HEK293 (cell line): Measurements from ENCODE around the gene ZNF197.

Experiments used
- CTCF ChIA-PET: fragments of 350-600 bp; formaldehyde crosslinking; extraction: SDS; loops from one replicate; lab custom pipeline; 2021; ENCODE audit warnings: antibody characterized with exemption; lab: Yijun Ruan, JAX
- POLR2A ChIA-PET: fragments of 300-600 bp; formaldehyde crosslinking; extraction: SDS; loops from one replicate; lab custom pipeline; 2020; ENCODE audit warnings: antibody characterized with exemption, inconsistent platforms; lab: Yijun Ruan, JAX
- H3K27ac ChIP-seq: fragments of 200-500 bp; sonication (Bioruptor generic); 2 replicates; pipeline ENCODE4 v1.5.1; 2014; ENCODE audit warnings: low read depth, low read length, control low read depth, inconsistent platforms; ENCODE audit errors: extremely low read depth
- H3K36me3 ChIP-seq, 2 experiments: fragments of 200-500 bp in 1 of 2; sonication (Bioruptor generic) in 1 of 2; 1 replicate in 1 of 2; 2 replicates in 1 of 2; pipeline ENCODE4 v1.5.1; 2014 to 2017; ENCODE audit warnings: inconsistent platforms in 2 of 2, low read length in 2 of 2; ENCODE audit not compliant: control insufficient read depth in 2 of 2, insufficient read depth in 1 of 2
- H3K4me1 ChIP-seq: fragments of 200-500 bp; sonication (Bioruptor generic); 2 replicates; pipeline ENCODE4 v1.5.1; 2014; ENCODE audit warnings: mild to moderate bottlenecking, low read length, inconsistent platforms; ENCODE audit not compliant: control insufficient read depth, insufficient read depth
- H3K4me3 ChIP-seq: 2 replicates; pipeline ENCODE4 v1.5.1; 2011; ENCODE audit warnings: low read depth, mild to moderate bottlenecking, control low read depth, low read length, moderate library complexity
- H3K9me3 ChIP-seq: fragments of 200-500 bp; sonication (Bioruptor generic); 2 replicates; pipeline ENCODE4 v1.5.1; 2014; ENCODE audit warnings: low read depth, low read length, inconsistent platforms; ENCODE audit not compliant: control insufficient read depth, insufficient read depth
- MYNN ChIP-seq: fragments of 450-650 bp; formaldehyde crosslinking; IDR thresholded peaks from 2 replicates; pipeline ENCODE4 v1.5.1; 2016; ENCODE audit warnings: missing biosample characterization, missing genetic modification characterization, borderline replicate concordance
- PRDM4 ChIP-seq: fragments of 450-650 bp; formaldehyde crosslinking; IDR thresholded peaks from 2 replicates; pipeline ENCODE4 v1.5.1; 2017; ENCODE audit warnings: missing biosample characterization, missing genetic modification characterization
- RBAK ChIP-seq: fragments of 450-650 bp; formaldehyde crosslinking; IDR thresholded peaks from 2 replicates; pipeline ENCODE4 v1.5.1; 2016; ENCODE audit warnings: missing biosample characterization, missing genetic modification characterization
- SALL2 ChIP-seq: fragments of 450-650 bp; formaldehyde crosslinking; IDR thresholded peaks from 2 replicates; pipeline ENCODE4 v1.5.0; 2017; ENCODE audit warnings: missing biosample characterization, mild to moderate bottlenecking, missing genetic modification characterization, borderline replicate concordance
- ZIC2 ChIP-seq: fragments of 450-650 bp; formaldehyde crosslinking; IDR thresholded peaks from 2 replicates; pipeline ENCODE4 v1.5.1; 2016; ENCODE audit warnings: missing biosample characterization, missing genetic modification characterization
- ZNF133 ChIP-seq: fragments of 450-650 bp; formaldehyde crosslinking; IDR thresholded peaks from 2 replicates; pipeline ENCODE4 v1.5.1; 2016; ENCODE audit warnings: missing biosample characterization, missing genetic modification characterization
- ZNF138 ChIP-seq: fragments of 450-650 bp; formaldehyde crosslinking; IDR thresholded peaks from 2 replicates; pipeline ENCODE4 v1.5.1; 2016; ENCODE audit warnings: missing biosample characterization, missing genetic modification characterization, borderline replicate concordance
- ZNF302 ChIP-seq: fragments of 450-650 bp; formaldehyde crosslinking; IDR thresholded peaks from 2 replicates; pipeline ENCODE4 v1.5.1; 2016; ENCODE audit warnings: missing biosample characterization, missing genetic modification characterization, low read depth
- ZNF350 ChIP-seq: fragments of 450-650 bp; formaldehyde crosslinking; IDR thresholded peaks from 2 replicates; pipeline ENCODE4 v1.5.0; 2017; ENCODE audit warnings: missing biosample characterization, mild to moderate bottlenecking, missing genetic modification characterization
- ZNF518A ChIP-seq: fragments of 450-650 bp; formaldehyde crosslinking; conservative IDR thresholded peaks from 2 replicates; pipeline ENCODE4 v1.5.1; 2016; ENCODE audit warnings: low read depth, missing biosample characterization, missing genetic modification characterization
- ZNF658 ChIP-seq: fragments of 450-650 bp; formaldehyde crosslinking; IDR thresholded peaks from 2 replicates; pipeline ENCODE4; 2016; ENCODE audit warnings: missing biosample characterization, missing genetic modification characterization
- ZNF701 ChIP-seq: fragments of 450-650 bp; formaldehyde crosslinking; IDR thresholded peaks from 2 replicates; pipeline ENCODE4 v1.5.1; 2016; ENCODE audit warnings: missing biosample characterization, missing genetic modification characterization
- ZNF76 ChIP-seq: fragments of 450-650 bp; formaldehyde crosslinking; IDR thresholded peaks from 2 replicates; pipeline ENCODE4; 2016; ENCODE audit warnings: low read depth, missing biosample characterization, missing genetic modification characterization, borderline replicate concordance
- ZNF837 ChIP-seq: fragments of 450-650 bp; formaldehyde crosslinking; IDR thresholded peaks from 2 replicates; pipeline ENCODE4 v1.5.1; 2016; ENCODE audit warnings: missing biosample characterization, missing genetic modification characterization
- ZSCAN18 ChIP-seq: fragments of 450-650 bp; formaldehyde crosslinking; IDR thresholded peaks from 2 replicates; pipeline ENCODE4 v1.5.1; 2016; ENCODE audit warnings: missing biosample characterization, missing genetic modification characterization
- TF ChIP-seq, protein P1 (sequence below): fragments of 450-650 bp; formaldehyde crosslinking; IDR thresholded peaks from 2 replicates; pipeline ENCODE4 v1.5.1; 2016; ENCODE audit warnings: missing biosample characterization, missing genetic modification characterization
- TF ChIP-seq, protein P2 (sequence below): fragments of 450-650 bp; formaldehyde crosslinking; IDR thresholded peaks from 2 replicates; pipeline ENCODE4 v1.5.1; 2016; ENCODE audit warnings: missing biosample characterization, missing genetic modification characterization, borderline replicate concordance
- TF ChIP-seq, protein P3 (sequence below): fragments of 450-650 bp; formaldehyde crosslinking; IDR thresholded peaks from 2 replicates; pipeline ENCODE4 v1.5.1; 2016; ENCODE audit warnings: missing biosample characterization, missing genetic modification characterization

Gene ZNF197

DNA sequence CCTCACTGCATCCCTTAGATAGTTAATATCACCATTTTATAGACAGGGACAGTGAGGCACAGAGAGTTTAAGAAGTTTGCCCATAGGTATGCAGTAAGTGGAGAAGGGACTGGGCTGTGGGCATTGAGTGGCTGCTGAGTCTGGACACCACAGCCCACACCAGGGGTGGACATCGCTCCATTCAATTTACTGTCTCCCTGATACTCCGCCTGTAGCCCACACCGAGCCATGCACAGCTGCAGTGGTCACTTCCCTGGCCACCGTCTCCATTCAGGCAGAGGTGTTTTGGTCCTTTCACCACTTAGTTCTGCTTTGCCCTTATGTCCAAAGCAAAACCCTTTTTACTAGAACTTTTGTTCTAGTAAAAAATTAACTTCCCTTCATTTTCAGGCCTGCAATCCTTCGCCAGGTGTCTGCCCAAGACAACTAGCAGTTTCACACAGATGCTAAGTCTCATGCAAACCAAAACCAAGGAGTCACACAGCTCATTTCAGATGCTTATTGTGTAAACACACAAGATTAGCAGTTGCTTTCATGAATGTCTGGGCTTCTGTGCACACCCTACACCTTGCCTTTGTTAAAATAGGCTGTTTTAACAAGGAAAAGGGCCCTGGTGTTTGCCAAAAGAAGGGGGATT is 53.8 kb downstream of the ZNF197 start:
- Histone ChIP-seq H3K36me3 (no peaks in the 10 kb centered on the region), H3K9me3 (no peaks in the 10 kb centered on the region), H3K4me3 (no peak overlapping the region), H3K27ac (no peak overlapping the region), H3K4me1 (no peaks in the 10 kb centered on the region)
- ChIA-PET POLR2A (no interaction called here), CTCF (no interaction called here)
- TF ChIP-seq ZNF350 (no peak), ZSCAN18 (tag by site-specific recombination) (no peak), ZNF138 (tag by site-specific recombination) (no peak), ZNF837 (tag by site-specific recombination) (no peak), ZIC2 (tag by site-specific recombination) (no peak), MYNN (tag by site-specific recombination) (no peak), ZNF302 (tag by site-specific recombination) (no peak), ZNF76 (tag by site-specific recombination) (no peak), ZNF133 (tag by site-specific recombination) (no peak), PRDM4 (no peak)

GRCh38 chr3:44680921-44681455 is 56.2 kb downstream of the ZNF197 start:
- Histone ChIP-seq H3K36me3 (no peaks in the 10 kb centered on the region), H3K27ac (no peak overlapping the region), H3K4me3 (no peak overlapping the region), H3K4me1 (no peaks in the 10 kb centered on the region), H3K9me3 (no peaks in the 10 kb centered on the region)
- ChIA-PET CTCF (interaction anchor here (0.6 kb wide), 1 partner anchor 22 kb away, joined by 5 read pairs; no protein-coding TSS in a partner anchor), POLR2A (no interaction called here)
- TF ChIP-seq, protein P1, sequence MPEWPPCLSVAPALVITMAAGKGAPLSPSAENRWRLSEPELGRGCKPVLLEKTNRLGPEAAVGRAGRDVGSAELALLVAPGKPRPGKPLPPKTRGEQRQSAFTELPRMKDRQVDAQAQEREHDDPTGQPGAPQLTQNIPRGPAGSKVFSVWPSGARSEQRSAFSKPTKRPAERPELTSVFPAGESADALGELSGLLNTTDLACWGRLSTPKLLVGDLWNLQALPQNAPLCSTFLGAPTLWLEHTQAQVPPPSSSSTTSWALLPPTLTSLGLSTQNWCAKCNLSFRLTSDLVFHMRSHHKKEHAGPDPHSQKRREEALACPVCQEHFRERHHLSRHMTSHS: no peak
- no peak for TF ChIP-seq ZNF658 (tag by site-specific recombination)
- TF ChIP-seq, protein P2, sequence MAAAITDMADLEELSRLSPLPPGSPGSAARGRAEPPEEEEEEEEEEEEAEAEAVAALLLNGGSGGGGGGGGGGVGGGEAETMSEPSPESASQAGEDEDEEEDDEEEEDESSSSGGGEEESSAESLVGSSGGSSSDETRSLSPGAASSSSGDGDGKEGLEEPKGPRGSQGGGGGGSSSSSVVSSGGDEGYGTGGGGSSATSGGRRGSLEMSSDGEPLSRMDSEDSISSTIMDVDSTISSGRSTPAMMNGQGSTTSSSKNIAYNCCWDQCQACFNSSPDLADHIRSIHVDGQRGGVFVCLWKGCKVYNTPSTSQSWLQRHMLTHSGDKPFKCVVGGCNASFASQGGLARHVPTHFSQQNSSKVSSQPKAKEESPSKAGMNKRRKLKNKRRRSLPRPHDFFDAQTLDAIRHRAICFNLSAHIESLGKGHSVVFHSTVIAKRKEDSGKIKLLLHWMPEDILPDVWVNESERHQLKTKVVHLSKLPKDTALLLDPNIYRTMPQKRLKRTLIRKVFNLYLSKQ (tag by site-specific recombination): no peak
- no peak for TF ChIP-seq ZNF518A (tag by site-specific recombination)
- TF ChIP-seq SALL2 (tag by site-specific recombination): no peak
- TF ChIP-seq RBAK (tag by site-specific recombination): no peak
- no peak for TF ChIP-seq ZNF701 (tag by site-specific recombination)
- TF ChIP-seq, protein P3, sequence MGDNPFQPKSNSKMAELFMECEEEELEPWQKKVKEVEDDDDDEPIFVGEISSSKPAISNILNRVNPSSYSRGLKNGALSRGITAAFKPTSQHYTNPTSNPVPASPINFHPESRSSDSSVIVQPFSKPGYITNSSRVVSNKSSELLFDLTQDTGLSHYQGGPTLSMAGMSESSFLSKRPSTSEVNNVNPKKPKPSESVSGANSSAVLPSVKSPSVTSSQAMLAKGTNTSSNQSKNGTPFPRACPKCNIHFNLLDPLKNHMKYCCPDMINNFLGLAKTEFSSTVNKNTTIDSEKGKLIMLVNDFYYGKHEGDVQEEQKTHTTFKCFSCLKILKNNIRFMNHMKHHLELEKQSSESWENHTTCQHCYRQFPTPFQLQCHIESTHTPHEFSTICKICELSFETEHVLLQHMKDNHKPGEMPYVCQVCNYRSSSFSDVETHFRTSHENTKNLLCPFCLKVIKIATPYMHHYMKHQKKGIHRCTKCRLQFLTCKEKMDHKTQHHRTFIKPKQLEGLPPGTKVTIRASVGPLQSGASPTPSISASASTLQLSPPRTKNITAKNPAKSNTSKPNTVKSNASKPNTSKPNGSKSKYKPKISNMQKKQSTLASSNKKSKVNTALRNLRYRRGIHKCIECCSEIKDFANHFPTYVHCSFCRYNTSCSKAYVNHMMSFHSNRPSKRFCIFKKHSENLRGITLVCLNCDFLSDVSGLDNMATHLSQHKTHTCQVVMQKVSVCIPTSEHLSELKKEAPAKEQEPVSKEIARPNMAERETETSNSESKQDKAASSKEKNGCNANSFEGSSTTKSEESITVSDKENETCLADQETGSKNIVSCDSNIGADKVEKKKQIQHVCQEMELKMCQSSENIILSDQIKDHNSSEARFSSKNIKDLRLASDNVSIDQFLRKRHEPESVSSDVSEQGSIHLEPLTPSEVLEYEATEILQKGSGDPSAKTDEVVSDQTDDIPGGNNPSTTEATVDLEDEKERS (tag by site-specific recombination): no peak
